ENCODE data around the gene ELMOD2. TPM values are rescaled to one million over a fixed set of nuclear protein-coding genes. Genes with fewer than 3 reads are reported as not detected.
A peak's percentile ranks its signal among the peaks of the same experiment; 100 is the strongest.

Gene ELMOD2
- 81.8 and 101 TPM in 2 replicates for polyA plus RNA-seq
- polyA minus RNA-seq = 135 and 152 TPM in 2 replicates

- Histone ChIP-seq H3K4me2 (ENCODE audit: low read length) (peak within 1 kb of the TSS; percentile 80), H3K9me3 (ENCODE audit: low read length) (no peaks in the 10 kb centered on the region), H3K4me3 (ENCODE audit: low read length) (peak within 1 kb of the TSS; percentile 73), H3K9ac (ENCODE audit: low read length) (peak within 1 kb of the TSS; percentile 77), H3K27me3 (ENCODE audit: insufficient read depth, low read depth, low read length) (no peaks in the 10 kb centered on the region), H3K36me3 (ENCODE audit: insufficient read depth, low read length) (no peaks in the 10 kb centered on the region), H3K79me2 (replicated peaks; ENCODE audit: insufficient read depth, low read length) (peaks cover 12% of the 10 kb centered on the region), H3K27ac (ENCODE audit: low read length) (peak within 1 kb of the TSS; percentile 77), H2AFZ (ENCODE audit: low read depth, low read length) (peak within 1 kb of the TSS; percentile 74), H3K9me2 (ENCODE audit: insufficient read depth, low read length) (no peaks in the 10 kb centered on the region), H3F3A (ENCODE audit: insufficient read depth, low read length, poor library complexity, severe bottlenecking) (no peaks in the 10 kb centered on the region), H4K20me1 (ENCODE audit: insufficient read depth) (no peaks in the 10 kb centered on the region)
- TF ChIP-seq SMC3 (conservative IDR thresholded peaks at IDR 0.05; ENCODE audit: poor library complexity) = peak; percentile 83
- TF ChIP-seq RAD21 (conservative IDR thresholded peaks at IDR 0.05) = peak; percentile 69
- TF ChIP-seq CTCF (IDR thresholded peaks at IDR 0.05; ENCODE audit: poor library complexity, severe bottlenecking) = peak; percentile 99
- TF ChIP-seq EZH2 (IDR thresholded peaks at IDR 0.05; ENCODE audit: borderline replicate concordance, insufficient read depth, low read length, poor library complexity, severe bottlenecking) = no peak
- peak; percentile 78 for TF ChIP-seq MXI1 (conservative IDR thresholded peaks at IDR 0.05; ENCODE audit: poor library complexity, severe bottlenecking)
- peak; percentile 89 for TF ChIP-seq POLR2AphosphoS5 (IDR thresholded peaks at IDR 0.05)
- TF ChIP-seq REST (IDR thresholded peaks at IDR 0.05; ENCODE audit: borderline replicate concordance) = peak; percentile 79
- TF ChIP-seq TAF1 (IDR thresholded peaks at IDR 0.05; ENCODE audit: low read depth) = peak; percentile 72
- peak; percentile 59 for TF ChIP-seq EP300 (conservative IDR thresholded peaks at IDR 0.05; ENCODE audit: poor library complexity, severe bottlenecking)
Measured at GRCh38 chr4:140523857-140524742, at the start of gene ELMOD2. ELMOD2 (plus strand) TSS chr4:140524168; CDS start chr4:140525429, 1,261 bp downstream.

GRCh38 chr4:140483445-140483844 lies 40.5 kb upstream of the ELMOD2 start:
- Histone ChIP-seq H3K79me2 (replicated peaks; ENCODE audit: insufficient read depth, low read length) (no peaks in the 10 kb centered on the region), H4K20me1 (ENCODE audit: insufficient read depth) (no peaks in the 10 kb centered on the region), H3K9me3 (ENCODE audit: low read length) (peaks cover 5% of the 10 kb centered on the region), H2AFZ (ENCODE audit: low read depth, low read length) (no peak overlapping the region), H3K9ac (ENCODE audit: low read length) (no peak overlapping the region), H3K4me2 (ENCODE audit: low read length) (no peak overlapping the region), H3K36me3 (ENCODE audit: insufficient read depth, low read length) (no peaks in the 10 kb centered on the region), H3K4me3 (ENCODE audit: low read length) (no peak overlapping the region), H3F3A (ENCODE audit: insufficient read depth, low read length, poor library complexity, severe bottlenecking) (no peaks in the 10 kb centered on the region), H3K9me2 (ENCODE audit: insufficient read depth, low read length) (no peaks in the 10 kb centered on the region), H3K27ac (ENCODE audit: low read length) (no peak overlapping the region), H3K27me3 (ENCODE audit: insufficient read depth, low read depth, low read length) (no peaks in the 10 kb centered on the region)
- TF ChIP-seq POLR2AphosphoS5 (IDR thresholded peaks at IDR 0.05) (no peak), TAF1 (IDR thresholded peaks at IDR 0.05; ENCODE audit: low read depth) (no peak), CTCF (IDR thresholded peaks at IDR 0.05; ENCODE audit: poor library complexity, severe bottlenecking) (no peak), SMC3 (conservative IDR thresholded peaks at IDR 0.05; ENCODE audit: poor library complexity) (no peak)

Data from neural cell (in vitro differentiated cells).